G401 (cell line): ENCODE data around the gene NTHL1. TPM values are rescaled to one million over a fixed set of nuclear protein-coding genes. Genes with fewer than 3 reads are reported as not detected.

ENCODE experiments used
- total RNA-seq: library from RNA; depleted of rRNA; stranded (reverse); fragments of >200 nt; shearing (Covaris generic); gene quantifications from 2 replicates; pipeline ENCODE4 v1.2.3, GENCODE V29; 2014; rRNA removed

Gene NTHL1
- total RNA-seq, 1 experiment from 2014 or later, result 36.6 TPM

Other genes starting within 250 kb of the NTHL1 start
- 81.3 and 108 TPM in 2 replicates for gene HAGH, start 221.0 kb downstream of the NTHL1 start, total RNA-seq
- gene FAHD1, start 220.6 kb downstream of the NTHL1 start, total RNA-seq, result 63.5 and 85.2 TPM in 2 replicates
- 81.1 and 105 TPM in 2 replicates for gene MEIOB, start 175.7 kb downstream of the NTHL1 start, total RNA-seq
- gene HS3ST6, start 129.4 kb downstream of the NTHL1 start, total RNA-seq, result 1.2 and 9.8 TPM in 2 replicates
- 72.3 and 79.3 TPM in 2 replicates for gene MSRB1, start 104.6 kb downstream of the NTHL1 start, total RNA-seq
- gene RPL3L, start 93.1 kb downstream of the NTHL1 start, total RNA-seq, result not detected in 2 replicates
- gene NDUFB10, start 88.3 kb downstream of the NTHL1 start, total RNA-seq, result 339 and 361 TPM in 2 replicates
- gene RPS2, start 83.0 kb downstream of the NTHL1 start, total RNA-seq, result 10,196 and 11,503 TPM in 2 replicates
- not detected in 2 replicates for gene RNF151, start 81.0 kb downstream of the NTHL1 start, total RNA-seq
- gene TBL3, start 75.8 kb downstream of the NTHL1 start, total RNA-seq, result 78.6 and 84.2 TPM in 2 replicates
- gene NOXO1, start 66.4 kb downstream of the NTHL1 start, total RNA-seq, result not detected in 2 replicates
- gene GFER, start 63.6 kb downstream of the NTHL1 start, total RNA-seq, result 41.8 and 51.5 TPM in 2 replicates
- 30.5 and 36.7 TPM in 2 replicates for gene SYNGR3, start 57.9 kb downstream of the NTHL1 start, total RNA-seq
- gene ZNF598, start 38.0 kb downstream of the NTHL1 start, total RNA-seq, result 58.0 and 72.1 TPM in 2 replicates
- gene NPW, start 28.0 kb downstream of the NTHL1 start, total RNA-seq, result not detected in 2 replicates
- 20.5 and 28.9 TPM in 2 replicates for gene NHERF2, start 20.9 kb downstream of the NTHL1 start, total RNA-seq
- gene TSC2, start 151 bp upstream of the NTHL1 start, total RNA-seq, result 23.3 and 36.4 TPM in 2 replicates
- gene PKD1, start 88.1 kb upstream of the NTHL1 start, total RNA-seq, result 42.0 and 113 TPM in 2 replicates
- 46.8 and 55.2 TPM in 2 replicates for gene RAB26, start 100.8 kb upstream of the NTHL1 start, total RNA-seq
- gene TRAF7, start 107.9 kb upstream of the NTHL1 start, total RNA-seq, result 76.1 and 99.9 TPM in 2 replicates
- gene CASKIN1, start 148.8 kb upstream of the NTHL1 start, total RNA-seq, result 0.80 and 4.2 TPM in 2 replicates
- 34.8 and 86.2 TPM in 2 replicates for gene MLST8, start 157.6 kb upstream of the NTHL1 start, total RNA-seq
- gene BRICD5, start 163.0 kb upstream of the NTHL1 start, total RNA-seq, result 1.9 and 2.1 TPM in 2 replicates
- 47.8 and 70.9 TPM in 2 replicates for gene PGP, start 167.0 kb upstream of the NTHL1 start, total RNA-seq
- 40.4 and 59.4 TPM in 2 replicates for gene E4F1, start 175.8 kb upstream of the NTHL1 start, total RNA-seq
- 0.20 and 0.62 TPM in 2 replicates for gene DNASE1L2, start 188.6 kb upstream of the NTHL1 start, total RNA-seq
- 52.9 and 71.9 TPM in 2 replicates for gene ECI1, start 203.8 kb upstream of the NTHL1 start, total RNA-seq
- gene RNPS1, start 220.3 kb upstream of the NTHL1 start, total RNA-seq, result 145 and 179 TPM in 2 replicates